Effector memory CD8-positive, alpha-beta T cell (primary cell): ENCODE measurements around the gene CCN2.
A peak's percentile ranks its signal among the peaks of the same experiment; 100 is the strongest.
"Not testable (repeated sequence)": the region's sequence is repeated elsewhere in the genome, so short reads cannot be mapped to it uniquely, and the experiment has no call there.

Experiments
- ATAC-seq: fragments of 150-1000 bp; cut with Tn5 transposase; replicated peaks from 2 replicates; pipeline ENCODE4 v1.10.0; 2021; ENCODE audit warnings: mild to moderate bottlenecking, moderate library complexity
- DNase-seq, 3 experiments: peaks; one replicate each; pipeline ENCODE4 v3.0.0; 2021
- H3K27ac Mint-ChIP-seq, 2 donors: one replicate each; pipeline ENCODE4 v1.8.0; 2022; ENCODE audit warnings: mild to moderate bottlenecking in 2 of 2, mixed read lengths in 2 of 2, moderate library complexity in 2 of 2
- H3K27me3 Mint-ChIP-seq, 2 donors: one replicate each; pipeline ENCODE4 v1.8.0; 2022; ENCODE audit warnings: mixed read lengths in 2 of 2
- H3K36me3 Mint-ChIP-seq: one replicate; pipeline ENCODE4 v1.8.0; 2022; ENCODE audit warnings: mild to moderate bottlenecking, moderate library complexity, mixed read lengths; ENCODE audit not compliant: insufficient read depth
- H3K4me1 Mint-ChIP-seq, 2 donors: one replicate each; pipeline ENCODE4 v1.8.0; 2022; ENCODE audit warnings: low read depth in 2 of 2, mixed read lengths in 2 of 2
- H3K4me3 Mint-ChIP-seq, 2 donors: one replicate each; pipeline ENCODE4 v1.8.0; 2022; ENCODE audit warnings: mild to moderate bottlenecking in 2 of 2, mixed read lengths in 2 of 2, moderate library complexity in 2 of 2
- H3K9me3 Mint-ChIP-seq, 2 donors: one replicate each; pipeline ENCODE4 v1.8.0; 2022; ENCODE audit warnings: mixed read lengths in 2 of 2

The CCN2 gene

GRCh38 chr6:131917763-131918649 lies 33.2 kb downstream of the CCN2 start:
- no peaks in the 10 kb centered on the region for H3K9me3 Mint-ChIP-seq
- peaks cover 54 to 57% of the 10 kb centered on the region in 2 donors for H3K27me3 Mint-ChIP-seq

GRCh38 chr6:131917318-131917717 lies 33.9 kb downstream of the CCN2 start:
- no peak for ATAC-seq
- DNase-seq, result no peak
- H3K27me3 Mint-ChIP-seq, result peaks cover 54 to 57% of the 10 kb centered on the region in 2 donors
- no peaks in the 10 kb centered on the region for H3K36me3 Mint-ChIP-seq
- no peak overlapping the region for H3K4me3 Mint-ChIP-seq
- peaks cover 0 to 3% of the 10 kb centered on the region in 2 donors for H3K4me1 Mint-ChIP-seq
- no peak overlapping the region for H3K27ac Mint-ChIP-seq
- H3K9me3 Mint-ChIP-seq, result no peaks in the 10 kb centered on the region

More at GRCh38 chr6:131917763-131918649, 33.2 kb downstream of the CCN2 start:
- Mint-ChIP-seq H3K4me3 (no peak overlapping the region), H3K36me3 (no peaks in the 10 kb centered on the region), H3K27ac (no peak overlapping the region), H3K4me1 (peaks cover 0 to 3% of the 10 kb centered on the region in 2 donors)
- DNase-seq (no peak), ATAC-seq (no peak)

GRCh38 chr6:131916847-131917246 lies 34.3 kb downstream of the CCN2 start:
- Mint-ChIP-seq H3K27me3 (peaks cover 54 to 57% of the 10 kb centered on the region in 2 donors), H3K27ac (no peak overlapping the region), H3K4me3 (no peak overlapping the region), H3K4me1 (peaks cover 0 to 5% of the 10 kb centered on the region in 2 donors), H3K9me3 (no peaks in the 10 kb centered on the region), H3K36me3 (no peaks in the 10 kb centered on the region)
- no peak for ATAC-seq
- DNase-seq, result no peak

GRCh38 chr6:131916091-131916796 lies 34.9 kb downstream of the CCN2 start:
- H3K9me3 Mint-ChIP-seq, DNase-seq, H3K4me3 Mint-ChIP-seq, H3K27ac Mint-ChIP-seq, H3K4me1 Mint-ChIP-seq, ATAC-seq, H3K36me3 Mint-ChIP-seq: not testable (repeated sequence)
- H3K27me3 Mint-ChIP-seq, result peaks cover 54 to 61% of the 10 kb centered on the region in 2 donors

GRCh38 chr6:131914967-131915751 lies 36.0 kb downstream of the CCN2 start:
- Mint-ChIP-seq H3K9me3 (no peaks in the 10 kb centered on the region), H3K4me1 (peaks cover 0 to 5% of the 10 kb centered on the region in 2 donors), H3K4me3 (no peak overlapping the region), H3K27ac (no peak overlapping the region), H3K36me3 (peaks cover under 1% of the 10 kb centered on the region), H3K27me3 (peaks cover 53 to 64% of the 10 kb centered on the region in 2 donors)
- ATAC-seq (peak; percentile 76), DNase-seq (peak; percentile 30 to 36 (median 32))

- H3K27me3 Mint-ChIP-seq, result peaks cover 44 to 55% of the 10 kb centered on the region in 2 donors
- peaks cover 5 to 10% of the 10 kb centered on the region in 2 donors for H3K4me1 Mint-ChIP-seq
- H3K9me3 Mint-ChIP-seq, result no peaks in the 10 kb centered on the region
- H3K27ac Mint-ChIP-seq, result no peak overlapping the region
- H3K36me3 Mint-ChIP-seq, result peaks cover 9% of the 10 kb centered on the region
- ATAC-seq (no peak), DNase-seq (no peak)
- H3K4me3 Mint-ChIP-seq, result no peak overlapping the region
Observed at GRCh38 chr6:131914234-131914633, 36.9 kb downstream of the CCN2 start.

GRCh38 chr6:131911951-131912350 lies 39.2 kb downstream of the CCN2 start:
- no peak for ATAC-seq
- Mint-ChIP-seq H3K36me3 (peaks cover 13% of the 10 kb centered on the region), H3K4me3 (no peak overlapping the region), H3K27me3 (peaks cover 34 to 51% of the 10 kb centered on the region in 2 donors), H3K27ac (no peak overlapping the region), H3K9me3 (no peaks in the 10 kb centered on the region), H3K4me1 (peaks cover 6 to 7% of the 10 kb centered on the region in 2 donors)
- no peak for DNase-seq

- peaks cover 6 to 7% of the 10 kb centered on the region in 2 donors for H3K4me1 Mint-ChIP-seq
- peaks cover 24 to 51% of the 10 kb centered on the region in 2 donors for H3K27me3 Mint-ChIP-seq
- ATAC-seq (no peak), DNase-seq (no peak)
- no peaks in the 10 kb centered on the region for H3K9me3 Mint-ChIP-seq
- H3K27ac Mint-ChIP-seq, result no peak overlapping the region
- no peak overlapping the region for H3K4me3 Mint-ChIP-seq
- peaks cover 13% of the 10 kb centered on the region for H3K36me3 Mint-ChIP-seq
Observed at GRCh38 chr6:131910956-131911355, 40.2 kb downstream of the CCN2 start.

- no peak for ATAC-seq
- H3K27ac Mint-ChIP-seq, result no peak overlapping the region
- no peaks in the 10 kb centered on the region for H3K9me3 Mint-ChIP-seq
- H3K4me3 Mint-ChIP-seq, result no peak overlapping the region
- no peak for DNase-seq
- H3K27me3 Mint-ChIP-seq, result peaks cover 23 to 52% of the 10 kb centered on the region in 2 donors
- H3K4me1 Mint-ChIP-seq, result peaks cover 6 to 7% of the 10 kb centered on the region in 2 donors
- peaks cover 13% of the 10 kb centered on the region for H3K36me3 Mint-ChIP-seq
Observed at GRCh38 chr6:131910219-131910589, 41.0 kb downstream of the CCN2 start.

- H3K27ac Mint-ChIP-seq, result peak overlapping the region in 1 of 2 donors; percentile 4
- H3K36me3 Mint-ChIP-seq, result peaks cover 13% of the 10 kb centered on the region
- peaks cover 6 to 7% of the 10 kb centered on the region in 2 donors for H3K4me1 Mint-ChIP-seq
- ATAC-seq (peak; percentile 95), DNase-seq (peak; percentile 70 to 76 (median 74))
- H3K9me3 Mint-ChIP-seq, result no peaks in the 10 kb centered on the region
- peak overlapping the region; percentile 13 to 38 for H3K4me3 Mint-ChIP-seq
- peaks cover 29 to 52% of the 10 kb centered on the region in 2 donors for H3K27me3 Mint-ChIP-seq
Observed at GRCh38 chr6:131909408-131910218, 41.6 kb downstream of the CCN2 start.

- Mint-ChIP-seq H3K27me3 (peaks cover 36 to 57% of the 10 kb centered on the region in 2 donors), H3K36me3 (peaks cover 13% of the 10 kb centered on the region)
- DNase-seq, H3K4me1 Mint-ChIP-seq, H3K27ac Mint-ChIP-seq, H3K9me3 Mint-ChIP-seq, H3K4me3 Mint-ChIP-seq, ATAC-seq: not testable (repeated sequence)
Observed at GRCh38 chr6:131908787-131909186, 42.4 kb downstream of the CCN2 start.

- H3K9me3 Mint-ChIP-seq, H3K4me3 Mint-ChIP-seq, ATAC-seq, H3K4me1 Mint-ChIP-seq, DNase-seq, H3K27ac Mint-ChIP-seq, H3K36me3 Mint-ChIP-seq: not testable (repeated sequence)
- peaks cover 56 to 68% of the 10 kb centered on the region in 2 donors for H3K27me3 Mint-ChIP-seq
Observed at GRCh38 chr6:131903734-131904133, 47.4 kb downstream of the CCN2 start.
